ENCODE measurements around the gene MTHFD1L.

- TF ChIP-seq YY1 (IDR thresholded peaks at IDR 0.05; ENCODE audit: low read depth, low read length) (no peak), USF2 (IDR thresholded peaks at IDR 0.05; ENCODE audit: low read length) (no peak), POLR2A (IDR thresholded peaks at IDR 0.05; ENCODE audit: control extremely low read depth in 1 of 2, low read depth in 2 of 2, low read length in 2 of 2) (no peak), HDAC2 (IDR thresholded peaks at IDR 0.05; ENCODE audit: borderline replicate concordance in 1 of 2, low read depth in 2 of 2, low read length in 2 of 2) (no peak), POLR2AphosphoS5 (IDR thresholded peaks at IDR 0.05; ENCODE audit: low read depth, low read length) (no peak), CHD2 (IDR thresholded peaks at IDR 0.05; ENCODE audit: low read length) (no peak), SP1 (IDR thresholded peaks at IDR 0.05; ENCODE audit: low read depth, low read length) (no peak), ASH2L (IDR thresholded peaks at IDR 0.05; ENCODE audit: low read length) (no peak), SIN3A (conservative IDR thresholded peaks at IDR 0.05 in 1 of 2, IDR thresholded peaks at IDR 0.05 in 1 of 2; ENCODE audit: low read depth in 1 of 2, low read length in 2 of 2) (no peak), TCF12 (IDR thresholded peaks at IDR 0.05; ENCODE audit: low read depth, low read length) (no peak), FOSL1 (IDR thresholded peaks at IDR 0.05; ENCODE audit: insufficient read depth, low read depth, low read length) (no peak)
- TF ChIP-seq, protein P1, sequence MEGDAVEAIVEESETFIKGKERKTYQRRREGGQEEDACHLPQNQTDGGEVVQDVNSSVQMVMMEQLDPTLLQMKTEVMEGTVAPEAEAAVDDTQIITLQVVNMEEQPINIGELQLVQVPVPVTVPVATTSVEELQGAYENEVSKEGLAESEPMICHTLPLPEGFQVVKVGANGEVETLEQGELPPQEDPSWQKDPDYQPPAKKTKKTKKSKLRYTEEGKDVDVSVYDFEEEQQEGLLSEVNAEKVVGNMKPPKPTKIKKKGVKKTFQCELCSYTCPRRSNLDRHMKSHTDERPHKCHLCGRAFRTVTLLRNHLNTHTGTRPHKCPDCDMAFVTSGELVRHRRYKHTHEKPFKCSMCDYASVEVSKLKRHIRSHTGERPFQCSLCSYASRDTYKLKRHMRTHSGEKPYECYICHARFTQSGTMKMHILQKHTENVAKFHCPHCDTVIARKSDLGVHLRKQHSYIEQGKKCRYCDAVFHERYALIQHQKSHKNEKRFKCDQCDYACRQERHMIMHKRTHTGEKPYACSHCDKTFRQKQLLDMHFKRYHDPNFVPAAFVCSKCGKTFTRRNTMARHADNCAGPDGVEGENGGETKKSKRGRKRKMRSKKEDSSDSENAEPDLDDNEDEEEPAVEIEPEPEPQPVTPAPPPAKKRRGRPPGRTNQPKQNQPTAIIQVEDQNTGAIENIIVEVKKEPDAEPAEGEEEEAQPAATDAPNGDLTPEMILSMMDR (IDR thresholded peaks at IDR 0.05; ENCODE audit: control extremely low read depth in 1 of 3, insufficient read depth in 1 of 3, low read depth in 1 of 3, low read length in 3 of 3): no peak
Measured at GRCh38 chr6:151112130-151112529, 246.6 kb downstream of the MTHFD1L start.

Data from H1 (cell line).